ENCODE results near the gene AP3S2.

DNA sequence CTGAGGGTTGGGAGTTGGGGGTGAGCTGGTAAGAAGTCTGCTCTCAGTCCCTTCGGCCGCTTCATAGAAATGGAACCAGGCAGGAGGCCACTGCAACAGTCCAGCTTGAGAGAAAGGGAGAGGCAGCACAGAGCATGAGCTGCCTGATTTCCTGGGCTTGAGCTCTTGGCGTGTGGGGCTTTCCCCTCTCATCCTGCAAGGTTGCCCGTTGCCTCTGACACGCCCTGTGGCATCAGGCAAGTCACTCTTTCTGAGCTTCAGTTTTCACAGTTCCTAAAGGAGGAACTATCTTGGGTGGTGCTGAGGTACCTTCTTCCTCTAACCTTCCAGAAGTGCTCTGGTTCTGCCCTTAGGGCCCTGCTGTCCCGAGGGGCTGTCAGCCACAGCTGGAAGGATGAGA, 112.7 kb downstream of the AP3S2 start:
- TF ChIP-seq, protein P1, sequence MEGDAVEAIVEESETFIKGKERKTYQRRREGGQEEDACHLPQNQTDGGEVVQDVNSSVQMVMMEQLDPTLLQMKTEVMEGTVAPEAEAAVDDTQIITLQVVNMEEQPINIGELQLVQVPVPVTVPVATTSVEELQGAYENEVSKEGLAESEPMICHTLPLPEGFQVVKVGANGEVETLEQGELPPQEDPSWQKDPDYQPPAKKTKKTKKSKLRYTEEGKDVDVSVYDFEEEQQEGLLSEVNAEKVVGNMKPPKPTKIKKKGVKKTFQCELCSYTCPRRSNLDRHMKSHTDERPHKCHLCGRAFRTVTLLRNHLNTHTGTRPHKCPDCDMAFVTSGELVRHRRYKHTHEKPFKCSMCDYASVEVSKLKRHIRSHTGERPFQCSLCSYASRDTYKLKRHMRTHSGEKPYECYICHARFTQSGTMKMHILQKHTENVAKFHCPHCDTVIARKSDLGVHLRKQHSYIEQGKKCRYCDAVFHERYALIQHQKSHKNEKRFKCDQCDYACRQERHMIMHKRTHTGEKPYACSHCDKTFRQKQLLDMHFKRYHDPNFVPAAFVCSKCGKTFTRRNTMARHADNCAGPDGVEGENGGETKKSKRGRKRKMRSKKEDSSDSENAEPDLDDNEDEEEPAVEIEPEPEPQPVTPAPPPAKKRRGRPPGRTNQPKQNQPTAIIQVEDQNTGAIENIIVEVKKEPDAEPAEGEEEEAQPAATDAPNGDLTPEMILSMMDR (IDR thresholded peaks at IDR 0.05) = no peak
- no peak for TF ChIP-seq POLR2A (IDR thresholded peaks at IDR 0.05)
